B cell (primary cell): Measurements from ENCODE around the gene ELMOD2. TPM values are rescaled to one million over a fixed set of nuclear protein-coding genes. Genes with fewer than 3 reads are reported as not detected.
"Not testable (repeated sequence)": the region's sequence is repeated elsewhere in the genome, so short reads cannot be mapped to it uniquely, and the experiment has no call there.

Source experiments
- ATAC-seq: fragments of 200-7000 bp; cut with Tn5 transposase; one replicate; pipeline ENCODE4 v1.10.0; 2021; ENCODE audit warnings: low read depth, mild to moderate bottlenecking, moderate number of reproducible peaks, moderate library complexity
- CTCF ChIA-PET: fragments of 350-600 bp; sonication (Branson Sonifier 250); formaldehyde crosslinking; loops from one replicate; lab custom pipeline; 2021; ENCODE audit warnings: antibody characterized with exemption, inconsistent platforms; lab: Charles Lee
- POLR2A ChIA-PET: fragments of 350-600 bp; sonication (Branson Sonifier 250); formaldehyde crosslinking; loops from one replicate; lab custom pipeline; 2021; ENCODE audit warnings: antibody characterized with exemption; lab: Charles Lee
- DNase-seq: peaks from one replicate; pipeline ENCODE4 v3.0.0; 2013
- H2AFZ ChIP-seq: 2 replicates; pipeline ENCODE4 v1.6.1; 2012; ENCODE audit warnings: mild to moderate bottlenecking, low read depth, low read length; ENCODE audit not compliant: insufficient read depth, poor library complexity, severe bottlenecking
- H3K27ac ChIP-seq, 2 donors: 1 replicate in 1 of 2; 2 replicates in 1 of 2; pipeline ENCODE4 v1.5.1; 2012 to 2013; ENCODE audit warnings: low read length in 2 of 2, mild to moderate bottlenecking in 2 of 2, moderate library complexity in 1 of 2
- H3K27me3 ChIP-seq, 4 experiments: fragments of 200-600 bp in 1 of 4; sonication (generic) in 1 of 4; replicated peaks in 1 of 4; 1 replicate in 2 of 4; 2 replicates in 2 of 4; pipeline versions ENCODE4 v1.6.1 to v1.7.0; 2013 to 2016; ENCODE audit warnings: low read length in 3 of 4, mild to moderate bottlenecking in 2 of 4, mixed read lengths in 1 of 4, moderate library complexity in 1 of 4; ENCODE audit not compliant: insufficient read depth in 4 of 4, control insufficient read depth in 3 of 4; ENCODE audit errors: control extremely low read depth in 1 of 4
- H3K36me3 ChIP-seq, 2 experiments: replicated peaks in 1 of 2; 1 replicate in 1 of 2; 2 replicates in 1 of 2; pipeline versions ENCODE4 v1.6.1 to v1.7.1; 2013; ENCODE audit warnings: low read length in 1 of 2; ENCODE audit not compliant: insufficient read depth in 2 of 2, control insufficient read depth in 1 of 2; ENCODE audit errors: control extremely low read depth in 1 of 2, extremely low read depth in 1 of 2
- H3K4me1 ChIP-seq, 2 donors: fragments of 200-600 bp in 1 of 2; sonication (generic) in 1 of 2; 1 replicate in 1 of 2; 2 replicates in 1 of 2; pipeline versions ENCODE4 v1.5.1 to v1.6.1; 2013 to 2017; ENCODE audit warnings: low read length in 2 of 2; ENCODE audit not compliant: control insufficient read depth in 2 of 2, insufficient read depth in 2 of 2
- H3K4me2 ChIP-seq: replicated peaks from 2 replicates; pipeline ENCODE3; 2012; ENCODE audit warnings: mild to moderate bottlenecking, low read depth, low read length; ENCODE audit not compliant: poor library complexity, severe bottlenecking
- H3K4me3 ChIP-seq, 5 experiments: fragments of 200-600 bp in 1 of 5; sonication (generic) in 1 of 5; 1 replicate in 3 of 5; 2 replicates in 2 of 5; pipeline versions ENCODE4 v1.5.1 to v1.7.0; 2011 to 2016; ENCODE audit warnings: low read length in 4 of 5, mild to moderate bottlenecking in 4 of 5, low read depth in 2 of 5, control low read depth in 1 of 5, moderate library complexity in 1 of 5; ENCODE audit not compliant: insufficient read depth in 1 of 5; ENCODE audit errors: control extremely low read depth in 1 of 5, extremely low read depth in 1 of 5
- H3K79me2 ChIP-seq: fragments of 200-600 bp; sonication (generic); one replicate; pipeline ENCODE4 v1.6.0; 2016; ENCODE audit warnings: low read length; ENCODE audit not compliant: control insufficient read depth, insufficient read depth
- H3K9ac ChIP-seq: fragments of 200-600 bp; sonication (generic); 2 replicates; pipeline ENCODE4 v1.6.1; 2017; ENCODE audit warnings: mild to moderate bottlenecking, low read length, moderate library complexity
- H3K9me3 ChIP-seq, 3 donors: one replicate each; pipeline versions ENCODE4 v1.6.1 to v1.7.1; 2013; ENCODE audit warnings: low read length in 2 of 3; ENCODE audit not compliant: control insufficient read depth in 2 of 3, insufficient read depth in 1 of 3; ENCODE audit errors: control extremely low read depth in 1 of 3
- H4K20me1 ChIP-seq: 2 replicates; pipeline ENCODE4 v1.6.0; 2012; ENCODE audit warnings: mild to moderate bottlenecking, low read length; ENCODE audit not compliant: insufficient read depth, control insufficient read depth, poor library complexity, severe bottlenecking
- H3K27ac Mint-ChIP-seq: one replicate; pipeline ENCODE4 v1.8.0; 2021; ENCODE audit warnings: mixed read lengths
- H3K27me3 Mint-ChIP-seq: one replicate; pipeline ENCODE4 v1.8.0; 2021; ENCODE audit warnings: mixed read lengths
- H3K4me1 Mint-ChIP-seq: one replicate; pipeline ENCODE4 v1.8.0; 2021; ENCODE audit warnings: mixed read lengths
- H3K4me3 Mint-ChIP-seq: one replicate; pipeline ENCODE4 v1.8.0; 2021; ENCODE audit warnings: mixed read lengths
- H3K9me3 Mint-ChIP-seq: one replicate; pipeline ENCODE4 v1.8.0; 2022; ENCODE audit warnings: mixed read lengths; ENCODE audit not compliant: insufficient read depth
- EZH2 ChIP-seq: IDR thresholded peaks from 2 replicates; pipeline ENCODE4 v1.6.1; 2012; ENCODE audit warnings: borderline replicate concordance, low read depth, mild to moderate bottlenecking, moderate library complexity, low read length; ENCODE audit not compliant: insufficient read depth, poor library complexity, severe bottlenecking
- WGBS: methylation state at CpG from one replicate; pipeline ENCODE4 v1.1.5; 2013; ENCODE audit warnings: missing lambda C conversion rate; ENCODE audit not compliant: insufficient coverage; 5-methylcytosine and 5-hydroxymethylcytosine counted together
- intact Hi-C: fragments of 100-400 bp; cut with micrococcal nuclease; formaldehyde crosslinking; loops from one replicate; pipeline ENCODE4 v1.10.0; 2022
- polyA plus RNA-seq: library from polyadenylated mRNA; depleted of rRNA; stranded (reverse); fragments of >200 nt; gene quantifications from 2 replicates; pipeline ENCODE4 v1.2.3, GENCODE V29; 2012
- total RNA-seq, 2 donors: library from RNA; stranded (reverse); fragments of 120-200 nt in 1 of 2; gene quantifications; 1 replicate in 1 of 2; 2 replicates in 1 of 2; pipeline versions ENCODE4 v1.2.3 to v1.2.4, GENCODE V29; 2013 to 2022
- TF ChIP-seq, protein P1 (sequence below): fragments of 200-600 bp; IDR thresholded peaks from one replicate; pipeline ENCODE4 v1.8.0; 2022; ENCODE audit warnings: antibody characterized with exemption, mild to moderate bottlenecking

ELMOD2 gene
- total and polyA plus RNA-seq, 2 donors (not counting 1 experiment from before 2014, with no cell fraction given) = 2.2 to 25.3 TPM

DNA sequence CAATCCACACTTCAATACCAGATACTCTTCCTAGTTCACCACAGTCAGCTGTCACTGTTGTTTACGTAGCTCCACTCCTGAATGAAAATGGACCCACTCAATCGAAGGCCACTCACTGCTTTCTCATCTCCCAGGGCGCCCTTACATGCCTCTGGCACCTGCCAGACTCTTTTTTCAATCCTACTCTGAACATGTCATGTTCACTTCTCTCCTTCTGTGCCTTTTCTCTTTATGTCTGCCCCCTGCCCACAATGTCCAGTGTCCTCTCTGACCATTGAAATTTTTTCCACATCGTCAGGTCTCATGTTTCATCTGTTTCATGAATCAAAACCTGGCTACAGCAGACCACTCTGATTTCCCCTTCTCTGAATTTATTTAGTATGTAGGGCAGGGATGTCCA lies 24.6 kb upstream of the ELMOD2 start:
- no peaks in the 10 kb centered on the region for H4K20me1 ChIP-seq
- POLR2A ChIA-PET = no interaction called here
- peaks cover 5 to 8% of the 10 kb centered on the region in 2 donors for H3K4me1 ChIP-seq
- H3K9me3 Mint-ChIP-seq = no peaks in the 10 kb centered on the region
- peaks cover 78% of the 10 kb centered on the region for H3K27me3 Mint-ChIP-seq
- peaks cover 11% of the 10 kb centered on the region for H3K4me1 Mint-ChIP-seq
- H3K4me3 Mint-ChIP-seq = no peak overlapping the region
- DNase-seq (no peak), ATAC-seq (no peak)
- no peaks in the 10 kb centered on the region for H3K79me2 ChIP-seq
- WGBS = 88% methylated on average over 3 of the region's 4 CpGs
- peaks cover 0 to 7% (median 0%) of the 10 kb centered on the region in 3 donors for H3K9me3 ChIP-seq
- H3K27me3 ChIP-seq = peaks cover 0 to 45% (median 35%) of the 10 kb centered on the region in 4 experiments
- no peak overlapping the region for H2AFZ ChIP-seq
- intact Hi-C loops = no loop called here
- no peaks in the 10 kb centered on the region for H3K36me3 ChIP-seq
- no peak overlapping the region for H3K4me3 ChIP-seq
- TF ChIP-seq, protein P1, sequence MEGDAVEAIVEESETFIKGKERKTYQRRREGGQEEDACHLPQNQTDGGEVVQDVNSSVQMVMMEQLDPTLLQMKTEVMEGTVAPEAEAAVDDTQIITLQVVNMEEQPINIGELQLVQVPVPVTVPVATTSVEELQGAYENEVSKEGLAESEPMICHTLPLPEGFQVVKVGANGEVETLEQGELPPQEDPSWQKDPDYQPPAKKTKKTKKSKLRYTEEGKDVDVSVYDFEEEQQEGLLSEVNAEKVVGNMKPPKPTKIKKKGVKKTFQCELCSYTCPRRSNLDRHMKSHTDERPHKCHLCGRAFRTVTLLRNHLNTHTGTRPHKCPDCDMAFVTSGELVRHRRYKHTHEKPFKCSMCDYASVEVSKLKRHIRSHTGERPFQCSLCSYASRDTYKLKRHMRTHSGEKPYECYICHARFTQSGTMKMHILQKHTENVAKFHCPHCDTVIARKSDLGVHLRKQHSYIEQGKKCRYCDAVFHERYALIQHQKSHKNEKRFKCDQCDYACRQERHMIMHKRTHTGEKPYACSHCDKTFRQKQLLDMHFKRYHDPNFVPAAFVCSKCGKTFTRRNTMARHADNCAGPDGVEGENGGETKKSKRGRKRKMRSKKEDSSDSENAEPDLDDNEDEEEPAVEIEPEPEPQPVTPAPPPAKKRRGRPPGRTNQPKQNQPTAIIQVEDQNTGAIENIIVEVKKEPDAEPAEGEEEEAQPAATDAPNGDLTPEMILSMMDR = no peak
- TF ChIP-seq EZH2 = no peak
- CTCF ChIA-PET = interaction anchor here (1.0 kb wide), 1 partner anchor 384 kb away, joined by 4 read pairs; no protein-coding TSS in a partner anchor
- H3K27ac ChIP-seq = no peak overlapping the region
- H3K9ac ChIP-seq = no peak overlapping the region
- H3K4me2 ChIP-seq = no peak overlapping the region
- H3K27ac Mint-ChIP-seq = no peak overlapping the region

DNA sequence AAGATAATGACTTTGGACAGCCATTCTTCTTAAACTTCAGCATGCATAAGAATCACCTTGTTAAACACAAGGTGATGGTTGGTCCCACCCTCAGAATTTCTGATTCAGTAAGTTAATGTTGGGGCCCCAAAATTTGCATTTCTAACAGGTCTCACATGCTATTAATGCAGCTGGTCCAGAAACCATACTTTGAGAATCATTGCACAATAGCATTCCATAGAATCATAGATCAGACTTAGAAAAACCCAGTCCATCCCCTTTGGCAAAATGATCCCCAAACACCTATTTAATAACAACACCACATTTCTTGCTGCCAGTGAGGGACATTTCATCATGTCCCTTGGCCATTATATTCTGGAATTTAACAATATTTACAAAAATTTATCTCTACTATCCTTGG lies 19.7 kb upstream of the ELMOD2 start:
- Mint-ChIP-seq H3K4me1 (no peaks in the 10 kb centered on the region), H3K4me3 (no peak overlapping the region), H3K27ac (no peak overlapping the region), H3K9me3 (no peaks in the 10 kb centered on the region), H3K27me3 (peaks cover 90% of the 10 kb centered on the region)
- no peak for ATAC-seq
- Histone ChIP-seq H3K9me3 (peaks cover 0 to 5% (median 0%) of the 10 kb centered on the region in 3 donors), H3K4me3 (no peak overlapping the region), H3K79me2 (no peaks in the 10 kb centered on the region), H3K4me2 (no peak overlapping the region), H3K27ac (no peak overlapping the region), H4K20me1 (no peaks in the 10 kb centered on the region), H3K27me3 (peaks cover 0 to 34% (median 19%) of the 10 kb centered on the region in 4 experiments), H3K36me3 (no peaks in the 10 kb centered on the region), H3K9ac (no peak overlapping the region), H3K4me1 (no peaks in the 10 kb centered on the region), H2AFZ (no peak overlapping the region)
- TF ChIP-seq EZH2 = no peak
- TF ChIP-seq, protein P1 = no peak
- DNase-seq = no peak
- ChIA-PET CTCF (no interaction called here), POLR2A (no interaction called here)
- intact Hi-C loops = no loop called here

DNA sequence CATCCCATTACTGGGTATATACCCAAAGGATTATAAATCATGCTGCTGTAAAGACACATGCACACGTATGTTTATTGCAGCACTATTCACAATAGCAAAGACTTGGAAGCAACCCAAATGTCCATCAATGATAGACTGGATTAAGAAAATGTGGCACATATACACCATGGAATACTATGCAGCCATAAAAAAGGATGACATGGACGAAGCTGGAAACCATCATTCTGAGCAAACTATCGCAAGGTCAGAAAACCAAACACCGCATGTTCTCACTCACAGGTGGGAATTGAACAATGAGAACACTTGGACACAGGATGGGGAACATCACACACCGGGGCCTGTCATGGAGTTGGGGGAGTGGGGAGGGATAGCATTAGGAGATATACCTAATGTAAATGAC lies 10.2 kb upstream of the ELMOD2 start:
- DNase-seq, H3K9me3 Mint-ChIP-seq, H3K79me2 ChIP-seq, H3K4me1 Mint-ChIP-seq, H3K4me3 Mint-ChIP-seq, H3K9me3 ChIP-seq, intact Hi-C loops, POLR2A ChIA-PET, H3K9ac ChIP-seq, H3K27ac ChIP-seq, H3K4me1 ChIP-seq, H3K4me2 ChIP-seq, H3K4me3 ChIP-seq, H3K36me3 ChIP-seq, H3K27ac Mint-ChIP-seq, H4K20me1 ChIP-seq, CTCF ChIA-PET, H2AFZ ChIP-seq, ATAC-seq: not testable (repeated sequence)
- H3K27me3 ChIP-seq = peaks cover 0 to 19% (median 8%) of the 10 kb centered on the region in 4 experiments
- peaks cover 51% of the 10 kb centered on the region for H3K27me3 Mint-ChIP-seq
- WGBS = 70% methylated on average over 2 of the region's 5 CpGs
